ENCODE results near the gene NAGS.

GRCh38 chr17:44011876-44012275 is 7.5 kb downstream of the NAGS start:
- TF ChIP-seq CTCF (IDR thresholded peaks at IDR 0.05; ENCODE audit: low read length) (no peak), EZH2 (IDR thresholded peaks at IDR 0.05; ENCODE audit: borderline replicate concordance, low read length) (no peak)
